NCI-H1417 treated with DMSO at 0.1 percent for 48 hours (cell line): ENCODE results near the gene CD63.

ENCODE experiments used
- DNase-seq: peaks from one replicate; lab custom pipeline; 2025; lab: John Stamatoyannopoulos, UW

The CD63 gene

GRCh38 chr12:55686366-55687010, 42.3 kb downstream of the CD63 start:
- no peak for DNase-seq

- DNase-seq = no peak
Measured at GRCh38 chr12:55685671-55686070, 43.1 kb downstream of the CD63 start.

DNA sequence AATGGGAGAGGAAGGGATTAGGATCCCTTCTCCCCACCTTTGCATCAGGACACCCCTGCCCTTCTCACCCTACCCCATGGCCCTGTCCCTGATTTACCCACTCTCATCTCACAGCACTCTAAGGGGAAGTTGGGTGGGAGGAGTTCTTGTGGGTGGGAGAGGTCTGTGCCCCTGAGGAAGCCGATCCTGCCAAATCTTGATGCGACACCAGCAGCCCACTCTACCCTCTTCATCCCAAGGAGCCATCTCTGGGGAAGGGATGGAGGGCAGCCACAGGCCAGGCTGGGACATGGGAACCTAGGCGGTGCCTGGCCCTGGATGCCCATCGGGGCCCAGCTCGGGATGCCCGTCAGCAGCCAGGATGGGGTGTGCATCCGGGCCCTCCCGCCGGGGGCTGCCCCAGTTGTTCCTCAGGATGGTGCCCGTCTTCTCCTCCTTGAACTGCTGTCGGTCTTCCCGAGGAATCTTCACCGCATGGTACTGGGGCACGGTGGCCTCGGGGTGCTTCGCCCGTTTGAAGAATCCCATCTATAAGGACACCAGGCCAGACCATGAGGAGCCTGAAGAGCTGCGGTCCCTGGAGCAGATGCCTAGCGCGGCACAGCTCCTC, 43.9 kb downstream of the CD63 start:
- no peak for DNase-seq

DNA sequence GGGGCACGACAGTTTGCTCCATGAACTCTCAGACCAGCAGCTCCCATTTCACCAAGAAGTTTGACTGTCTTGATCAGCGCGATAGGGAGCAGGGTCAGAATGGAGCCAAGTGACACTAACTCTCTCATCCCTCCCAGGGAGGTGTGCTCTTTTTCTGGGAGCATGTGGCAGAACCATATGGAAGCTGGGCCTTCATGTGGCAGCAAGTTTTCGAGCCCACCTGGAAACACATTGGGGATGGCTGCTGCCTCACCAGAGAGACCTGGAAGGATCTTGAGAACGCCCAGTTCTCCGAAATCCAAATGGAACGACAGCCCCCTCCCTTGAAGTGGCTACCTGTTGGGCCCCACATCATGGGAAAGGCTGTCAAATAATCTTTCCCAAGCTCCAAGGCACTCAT, 45.1 kb downstream of the CD63 start:
- DNase-seq = no peak

DNA sequence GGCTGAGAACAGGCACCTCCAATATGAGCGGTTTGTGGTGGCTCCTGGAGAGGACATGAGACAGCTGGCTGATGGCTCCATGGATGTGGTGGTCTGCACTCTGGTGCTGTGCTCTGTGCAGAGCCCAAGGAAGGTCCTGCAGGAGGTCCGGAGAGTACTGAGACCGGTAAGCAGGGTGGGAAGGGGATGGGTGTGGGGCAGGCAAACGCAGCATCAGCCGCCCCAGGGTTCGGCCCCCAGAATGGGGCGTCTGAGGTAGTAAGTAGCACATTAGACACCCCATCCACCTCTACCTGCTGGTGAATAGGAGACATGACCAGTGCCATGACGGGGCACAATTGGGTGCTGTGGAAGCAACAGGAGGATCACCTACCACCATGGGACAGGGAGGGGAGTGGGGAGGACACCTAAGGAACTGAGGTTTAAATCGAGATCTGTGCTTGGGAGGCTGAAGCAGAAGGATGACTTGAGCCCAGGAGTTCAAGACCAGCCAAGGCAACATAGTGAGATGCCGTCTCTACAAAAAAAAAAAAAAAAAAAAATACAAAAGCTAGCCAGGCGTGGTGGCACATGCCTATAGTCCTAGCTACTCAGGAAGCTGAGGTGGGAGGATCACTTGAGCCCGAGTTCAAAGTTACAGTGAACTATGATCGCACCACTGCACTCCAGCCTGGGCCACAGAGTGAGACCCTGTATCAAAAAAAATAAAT, 46.6 kb downstream of the CD63 start:
- no peak for DNase-seq

GRCh38 chr12:55681142-55682077, 47.4 kb downstream of the CD63 start:
- no peak for DNase-seq

DNA sequence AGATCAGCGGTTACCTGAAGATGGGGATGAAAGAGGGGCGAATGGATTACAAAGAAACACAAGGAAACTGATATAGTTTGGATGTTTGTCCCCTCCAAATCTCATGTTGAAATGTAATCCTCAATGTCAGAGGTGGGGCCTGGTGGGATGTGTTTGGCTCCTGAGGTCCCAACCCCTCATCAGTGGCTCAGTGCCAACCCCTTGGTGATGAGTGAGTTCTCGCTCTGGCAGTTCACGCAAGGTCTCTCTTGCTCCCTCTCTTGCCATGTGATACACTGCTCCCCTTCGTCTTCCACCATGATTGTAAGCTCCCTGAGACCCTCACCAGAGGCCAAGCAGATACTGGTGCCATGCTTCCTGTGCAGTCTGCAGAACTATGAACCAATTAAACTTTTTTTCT, 49.1 kb downstream of the CD63 start:
- DNase-seq = no peak

DNA sequence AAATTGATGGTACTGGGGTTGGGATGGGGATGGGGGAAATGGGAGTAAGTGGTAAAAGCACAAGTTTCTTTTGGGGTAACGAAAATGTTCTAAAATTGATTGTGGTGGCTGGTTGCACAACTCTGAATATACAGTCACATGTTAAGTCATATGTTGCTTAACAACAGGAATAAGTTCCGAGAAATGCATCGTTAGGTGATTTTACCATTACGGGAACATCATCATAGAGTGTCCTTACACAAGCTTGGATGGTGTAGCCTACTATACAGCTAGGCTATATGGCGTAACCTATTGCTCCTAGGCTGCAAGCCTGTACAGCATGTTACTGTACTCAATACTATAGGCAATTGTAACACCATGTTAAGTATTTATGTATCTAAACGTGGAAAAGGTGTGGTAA, 52.1 kb downstream of the CD63 start:
- DNase-seq = no peak

DNA sequence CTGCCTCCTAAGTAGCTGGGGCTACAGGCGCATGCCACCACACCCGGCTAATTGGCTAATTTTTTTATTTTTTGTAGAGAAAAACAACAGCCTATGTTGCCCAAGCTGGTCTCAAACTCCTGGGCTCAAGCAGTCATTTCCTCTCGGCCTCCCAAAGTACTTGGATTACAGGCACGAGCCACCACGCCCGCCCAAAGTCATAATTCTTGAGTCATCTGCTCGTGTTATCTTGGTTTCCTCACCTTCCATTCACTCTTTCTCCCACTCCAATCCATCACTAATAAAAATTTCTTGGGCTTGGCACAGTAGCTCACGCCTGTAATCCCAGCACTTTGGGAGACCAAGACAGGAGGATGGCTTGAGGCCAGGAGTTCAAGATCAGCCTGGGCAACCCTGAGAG, 53.1 kb downstream of the CD63 start:
- DNase-seq = no peak
